Hematopoietic multipotent progenitor cell treated with erythropoietin and hydrocortisone succinate and interleukin-3 and kit ligand, for 8 days (in vitro differentiated cells): Measurements from ENCODE around the gene PNKP.
A peak's percentile ranks its signal among the peaks of the same experiment; 100 is the strongest.

ENCODE experiments used
- DNase-seq: peaks from one replicate; pipeline ENCODE4 v3.0.0-alpha.2; 2015

PNKP gene

GRCh38 chr19:49874503-49875157 lies 7.3 kb upstream of the PNKP start:
- no peak for DNase-seq

- no peak for DNase-seq
Measured at GRCh38 chr19:49873834-49874233, 6.5 kb upstream of the PNKP start.

- DNase-seq, result no peak
Measured at GRCh38 chr19:49873129-49873521, 5.7 kb upstream of the PNKP start.

GRCh38 chr19:49872245-49873128 lies 5.1 kb upstream of the PNKP start:
- peak; percentile 62 for DNase-seq

- no peak for DNase-seq
Measured at GRCh38 chr19:49871349-49871985, 4.1 kb upstream of the PNKP start.

- DNase-seq, result peak; percentile 67
Measured at GRCh38 chr19:49870309-49870901, 3.0 kb upstream of the PNKP start.

GRCh38 chr19:49869484-49870308 lies 2.3 kb upstream of the PNKP start:
- peak; percentile 100 for DNase-seq

- no peak for DNase-seq
Measured at GRCh38 chr19:49869009-49869483, 1.7 kb upstream of the PNKP start.

- DNase-seq, result no peak
Measured at GRCh38 chr19:49864890-49865289, 2.5 kb downstream of the PNKP start.

- DNase-seq, result no peak
Measured at GRCh38 chr19:49863935-49864320, 3.4 kb downstream of the PNKP start.

- DNase-seq, result no peak
Measured at GRCh38 chr19:49863254-49863934, 4.0 kb downstream of the PNKP start.

GRCh38 chr19:49862391-49863253 lies 4.8 kb downstream of the PNKP start:
- DNase-seq, result peak; percentile 33

GRCh38 chr19:49861541-49862378 lies 5.6 kb downstream of the PNKP start:
- DNase-seq, result no peak

GRCh38 chr19:49861107-49861506 lies 6.3 kb downstream of the PNKP start:
- DNase-seq, result no peak

- no peak for DNase-seq
Measured at GRCh38 chr19:49860336-49861102, 6.9 kb downstream of the PNKP start.

GRCh38 chr19:49859682-49860335 lies 7.6 kb downstream of the PNKP start:
- no peak for DNase-seq

GRCh38 chr19:49858088-49858985 lies 9.0 kb downstream of the PNKP start:
- no peak for DNase-seq

GRCh38 chr19:49857838-49858087 lies 9.6 kb downstream of the PNKP start:
- no peak for DNase-seq
